Tibial nerve (tissue), 4 donors: ENCODE data around the gene SNX20. TPM values are rescaled to one million over a fixed set of nuclear protein-coding genes. Genes with fewer than 3 reads are reported as not detected.

ENCODE experiments used
- DNase-seq, 2 donors: peaks; one replicate each; pipeline ENCODE4 v3.0.0-alpha.2; 2019; ENCODE audit warnings: low spot score in 2 of 2
- H3K27ac ChIP-seq, 4 donors: fragments of 200-600 bp; sonication (generic) in 3 of 4; one replicate each; pipeline ENCODE4 v1.5.1; 2017 to 2019; ENCODE audit warnings: mild to moderate bottlenecking in 1 of 4
- H3K27me3 ChIP-seq, 2 donors: fragments of 200-600 bp; sonication (generic) in 1 of 2; one replicate each; pipeline versions ENCODE4 v1.5.1 to v1.6.0; 2017 to 2019
- H3K36me3 ChIP-seq, 3 donors: fragments of 200-600 bp; sonication (generic); one replicate each; pipeline ENCODE4 v1.5.1; 2018 to 2019
- H3K4me1 ChIP-seq, 4 donors: fragments of 200-600 bp; sonication (generic) in 3 of 4; one replicate each; pipeline ENCODE4 v1.5.1; 2017 to 2019
- H3K4me3 ChIP-seq, 4 donors: fragments of 200-600 bp; sonication (generic) in 3 of 4; one replicate each; pipeline ENCODE4 v1.5.1; 2017 to 2019; ENCODE audit warnings: mild to moderate bottlenecking in 1 of 4, moderate library complexity in 1 of 4
- H3K9me3 ChIP-seq, 4 donors: fragments of 200-600 bp; sonication (generic) in 3 of 4; one replicate each; pipeline ENCODE4 v1.5.1; 2017 to 2019
- EP300 ChIP-seq, 2 donors: sonication (generic); formaldehyde crosslinking; IDR thresholded peaks; one replicate each; pipeline ENCODE4 v1.6.1; 2017; ENCODE audit warnings: antibody characterized with exemption in 2 of 2, mild to moderate bottlenecking in 1 of 2
- POLR2A ChIP-seq, 2 donors: fragments of 450-650 bp; IDR thresholded peaks; one replicate each; pipeline ENCODE4 v1.6.1; 2017; ENCODE audit warnings: antibody characterized with exemption in 2 of 2, mild to moderate bottlenecking in 2 of 2, moderate library complexity in 2 of 2
- WGBS, 2 donors: methylation state at CpG; one replicate each; pipeline ENCODE4 v1.1.5; 2018; 5-methylcytosine and 5-hydroxymethylcytosine counted together
- total RNA-seq, 4 donors: library from RNA; depleted of rRNA; stranded (reverse); fragments of >200 nt; gene quantifications; one replicate each; pipeline ENCODE4 v1.1.0, GENCODE V29; 2016
- TF ChIP-seq, protein P1 (sequence below), 5 experiments: fragments of 200-600 bp in 3 of 5; fragments of 450-650 bp in 2 of 5; sonication (generic) in 3 of 5; IDR thresholded peaks; one replicate each; pipeline ENCODE4 v1.5.1; 2016 to 2019; ENCODE audit warnings: antibody characterized with exemption in 5 of 5, mild to moderate bottlenecking in 3 of 5, moderate library complexity in 2 of 5

Gene SNX20
- total RNA-seq, 4 donors from 2014 or later, result 1.7 to 5.1 (median 2.3) TPM

DNA sequence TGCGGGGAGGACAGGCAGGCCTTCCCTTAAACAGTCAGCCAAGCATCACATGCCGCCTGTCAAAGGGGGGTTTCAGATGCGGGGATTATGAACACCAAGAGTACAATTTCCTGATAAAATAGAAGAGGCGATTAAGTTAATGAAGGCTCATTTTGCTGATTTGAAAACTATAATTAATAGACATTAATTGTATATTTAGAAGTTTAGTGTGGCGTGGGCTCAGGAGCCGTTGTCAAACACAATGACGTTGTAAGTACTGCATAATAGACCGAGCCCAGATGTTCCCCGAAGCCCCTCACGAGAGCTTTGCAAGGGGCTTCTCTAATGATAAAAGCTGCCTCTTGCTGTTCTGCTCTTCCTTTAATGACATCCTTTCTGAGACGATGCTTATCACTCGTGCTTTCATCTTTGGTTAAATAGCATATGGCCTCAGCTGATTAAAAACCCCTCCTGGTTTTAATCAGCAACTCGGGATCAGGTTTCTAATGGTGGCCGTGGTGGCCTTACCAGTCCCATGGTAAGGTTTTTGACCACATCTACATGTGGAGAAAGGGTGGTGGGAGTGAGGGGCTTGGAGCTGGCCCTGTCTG, 28.2 kb downstream of the SNX20 start:
- WGBS, 2 donors, result 70 to 82% methylated on average over 14 of the region's 14 CpGs
- Histone ChIP-seq H3K36me3 (peaks cover 0 to 4% (median 0%) of the 10 kb centered on the region in 3 donors), H3K27ac (no peak overlapping the region), H3K27me3 (no peaks in the 10 kb centered on the region), H3K4me1 (no peaks in the 10 kb centered on the region), H3K9me3 (no peaks in the 10 kb centered on the region), H3K4me3 (no peak overlapping the region)
- DNase-seq, result no peak
- TF ChIP-seq, protein P1, sequence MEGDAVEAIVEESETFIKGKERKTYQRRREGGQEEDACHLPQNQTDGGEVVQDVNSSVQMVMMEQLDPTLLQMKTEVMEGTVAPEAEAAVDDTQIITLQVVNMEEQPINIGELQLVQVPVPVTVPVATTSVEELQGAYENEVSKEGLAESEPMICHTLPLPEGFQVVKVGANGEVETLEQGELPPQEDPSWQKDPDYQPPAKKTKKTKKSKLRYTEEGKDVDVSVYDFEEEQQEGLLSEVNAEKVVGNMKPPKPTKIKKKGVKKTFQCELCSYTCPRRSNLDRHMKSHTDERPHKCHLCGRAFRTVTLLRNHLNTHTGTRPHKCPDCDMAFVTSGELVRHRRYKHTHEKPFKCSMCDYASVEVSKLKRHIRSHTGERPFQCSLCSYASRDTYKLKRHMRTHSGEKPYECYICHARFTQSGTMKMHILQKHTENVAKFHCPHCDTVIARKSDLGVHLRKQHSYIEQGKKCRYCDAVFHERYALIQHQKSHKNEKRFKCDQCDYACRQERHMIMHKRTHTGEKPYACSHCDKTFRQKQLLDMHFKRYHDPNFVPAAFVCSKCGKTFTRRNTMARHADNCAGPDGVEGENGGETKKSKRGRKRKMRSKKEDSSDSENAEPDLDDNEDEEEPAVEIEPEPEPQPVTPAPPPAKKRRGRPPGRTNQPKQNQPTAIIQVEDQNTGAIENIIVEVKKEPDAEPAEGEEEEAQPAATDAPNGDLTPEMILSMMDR (IDR thresholded peaks at IDR 0.05), result no peak
- TF ChIP-seq EP300 (IDR thresholded peaks at IDR 0.05) (no peak), POLR2A (IDR thresholded peaks at IDR 0.05) (no peak)

DNA sequence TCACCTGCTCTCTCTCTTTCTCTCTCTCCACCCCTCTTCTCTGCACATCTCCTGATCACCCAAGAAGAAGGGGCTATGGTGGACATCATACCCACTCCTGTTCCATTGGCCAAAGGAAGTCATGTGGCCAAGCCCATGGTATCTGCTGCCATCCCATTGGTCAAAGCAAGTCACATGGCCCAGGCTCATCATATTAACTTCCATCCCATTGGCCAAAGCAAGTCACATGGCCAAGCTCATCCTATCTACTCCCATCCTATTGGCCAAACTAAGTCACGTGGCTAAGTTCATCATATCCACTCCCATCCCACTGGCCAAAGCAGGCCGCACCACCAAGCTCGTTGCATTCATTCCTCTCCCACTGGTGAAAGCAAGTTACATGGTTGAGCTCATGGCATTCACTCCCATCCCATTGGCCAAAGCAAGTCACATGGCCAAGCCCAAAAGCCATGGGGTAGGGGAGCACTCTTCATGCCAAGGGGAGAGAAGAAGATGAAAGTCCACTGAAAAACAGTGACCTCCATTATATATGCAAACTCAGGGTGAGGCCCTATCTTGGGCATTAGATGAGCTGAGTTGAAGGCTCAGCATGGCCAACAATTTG, 29.2 kb downstream of the SNX20 start:
- peaks cover 0 to 4% (median 0%) of the 10 kb centered on the region in 3 donors for H3K36me3 ChIP-seq
- H3K27me3 ChIP-seq, result no peaks in the 10 kb centered on the region
- H3K4me1 ChIP-seq, result no peaks in the 10 kb centered on the region
- H3K4me3 ChIP-seq, result no peak overlapping the region
- WGBS, 2 donors, result 96% methylated on average over 3 of the region's 3 CpGs
- DNase-seq, result no peak
- TF ChIP-seq POLR2A (IDR thresholded peaks at IDR 0.05) (no peak), EP300 (IDR thresholded peaks at IDR 0.05) (no peak)
- TF ChIP-seq, protein P1 (IDR thresholded peaks at IDR 0.05), result no peak
- H3K9me3 ChIP-seq, result no peaks in the 10 kb centered on the region
- H3K27ac ChIP-seq, result no peak overlapping the region

DNA sequence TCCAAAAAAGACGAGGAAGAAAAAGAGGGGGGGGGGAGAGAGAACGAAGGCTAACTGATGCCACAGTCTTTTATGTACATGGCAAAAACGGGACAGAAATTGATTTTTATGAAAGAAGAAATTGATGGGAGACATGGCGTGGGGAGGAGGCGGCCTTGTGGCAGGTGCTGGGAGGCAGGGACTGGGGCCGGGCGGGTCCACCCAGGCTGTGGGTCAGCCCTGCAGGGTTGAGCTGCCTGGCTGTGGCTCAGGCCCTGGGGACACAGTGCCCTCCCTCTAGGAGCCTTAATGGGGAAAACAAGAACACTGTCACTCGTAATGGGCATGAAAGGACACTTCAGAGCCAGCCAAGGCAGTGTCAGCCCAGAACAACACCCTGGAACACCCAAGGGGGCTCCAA, 34.8 kb downstream of the SNX20 start:
- WGBS, 2 donors, result 59 to 64% methylated on average over 8 of the region's 8 CpGs
- H3K27ac ChIP-seq, result no peak overlapping the region

DNA sequence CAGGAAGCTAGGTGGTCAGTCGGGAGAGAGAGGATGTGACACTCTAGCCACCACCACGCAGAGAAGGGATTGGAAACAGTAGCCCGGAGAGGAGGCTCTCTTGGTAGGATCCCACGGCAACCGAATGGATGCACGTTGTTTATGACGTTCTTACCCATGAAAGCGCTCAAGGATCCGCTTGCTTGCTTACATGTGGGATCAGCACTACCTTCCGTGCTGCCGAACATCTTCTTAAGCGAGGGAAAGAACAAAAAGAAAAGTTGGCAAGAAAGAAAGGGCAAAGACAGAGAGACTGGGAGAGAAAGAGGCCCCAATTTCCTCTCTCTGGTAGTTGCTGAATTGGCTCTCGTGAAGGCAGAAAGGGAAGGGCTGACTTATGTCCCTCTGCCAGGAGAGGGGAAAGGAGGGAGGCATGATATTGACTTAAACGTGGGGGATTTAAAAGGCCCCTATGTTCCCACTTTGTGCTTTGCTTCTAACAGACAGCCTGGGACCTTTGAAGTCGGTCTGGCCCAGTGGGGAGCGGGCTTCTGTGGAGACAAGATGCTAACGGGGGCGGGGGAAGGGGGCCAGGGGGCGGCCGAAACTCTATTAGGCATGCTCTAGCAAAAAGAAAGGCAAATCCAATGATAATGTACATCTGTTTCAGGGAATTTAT, 35.4 kb downstream of the SNX20 start:
- Histone ChIP-seq H3K4me3 (no peak overlapping the region), H3K4me1 (peaks cover 0 to 5% (median 0%) of the 10 kb centered on the region in 4 donors), H3K36me3 (peaks cover 0 to 4% (median 0%) of the 10 kb centered on the region in 3 donors), H3K27me3 (no peaks in the 10 kb centered on the region), H3K9me3 (no peaks in the 10 kb centered on the region), H3K27ac (no peak overlapping the region)
- TF ChIP-seq, protein P1 (IDR thresholded peaks at IDR 0.05), result no peak
- TF ChIP-seq EP300 (IDR thresholded peaks at IDR 0.05) (no peak), POLR2A (IDR thresholded peaks at IDR 0.05) (no peak)
- DNase-seq, result no peak
- 47 to 60% methylated on average over 20 of the region's 20 CpGs for WGBS, 2 donors

More for the DNA sequence above, 34.8 kb downstream of the SNX20 start:
- no peaks in the 10 kb centered on the region for H3K27me3 ChIP-seq
- DNase-seq, result no peak
- TF ChIP-seq POLR2A (IDR thresholded peaks at IDR 0.05) (no peak), EP300 (IDR thresholded peaks at IDR 0.05) (no peak)
- TF ChIP-seq, protein P1 (IDR thresholded peaks at IDR 0.05), result no peak
- H3K9me3 ChIP-seq, result no peaks in the 10 kb centered on the region
- peaks cover 0 to 5% (median 0%) of the 10 kb centered on the region in 4 donors for H3K4me1 ChIP-seq
- H3K4me3 ChIP-seq, result no peak overlapping the region
- peaks cover 0 to 4% (median 0%) of the 10 kb centered on the region in 3 donors for H3K36me3 ChIP-seq

DNA sequence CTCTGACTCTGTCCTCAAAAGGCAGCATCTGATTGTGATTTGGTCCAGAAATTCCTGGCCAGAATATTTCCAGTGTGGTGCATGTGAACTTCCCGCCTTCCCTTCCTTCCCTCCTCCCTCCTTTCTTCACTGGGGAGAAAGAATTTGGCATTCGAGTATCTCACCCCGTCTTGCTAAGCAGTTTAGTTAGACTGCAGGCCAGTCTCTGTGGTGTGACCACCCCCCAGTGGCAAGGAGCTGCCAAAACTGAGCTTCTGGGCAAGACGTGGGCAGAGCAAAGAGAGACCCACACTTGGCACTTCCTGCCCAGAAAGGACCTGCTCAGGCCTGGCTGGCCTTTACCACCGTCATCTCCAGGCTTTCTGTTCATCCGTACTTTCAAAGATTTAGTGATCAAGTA, 36.4 kb downstream of the SNX20 start:
- no peak for TF ChIP-seq POLR2A (IDR thresholded peaks at IDR 0.05)
- TF ChIP-seq, protein P1 (IDR thresholded peaks at IDR 0.05), result peak in 4 of 5 experiments; percentile 9 to 41 (median 24)
- Histone ChIP-seq H3K9me3 (no peaks in the 10 kb centered on the region), H3K36me3 (peaks cover 0 to 4% (median 0%) of the 10 kb centered on the region in 3 donors), H3K27me3 (no peaks in the 10 kb centered on the region), H3K27ac (no peak overlapping the region), H3K4me3 (no peak overlapping the region), H3K4me1 (peaks cover 0 to 5% (median 0%) of the 10 kb centered on the region in 4 donors)
- DNase-seq, result peak in 1 of 2 donors; percentile 31
- 35 to 41% methylated on average over 6 of the region's 6 CpGs for WGBS, 2 donors
